K562 (cell line): ENCODE measurements around the gene ZNF778. TPM values are rescaled to one million over a fixed set of nuclear protein-coding genes. Genes with fewer than 3 reads are reported as not detected.
A peak's percentile ranks its signal among the peaks of the same experiment; 100 is the strongest.

Experiments
- ATAC-seq: fragments of 200-7000 bp; cut with Tn5 transposase; 3 replicates; pipeline ENCODE4 v1.9.1; 2020; ENCODE audit warnings: moderate library complexity
- BruUV-seq: library from RNA; stranded (reverse); fragments of 400-500 nt; replicated peaks from 2 replicates; lab custom pipeline; 2021; lab: Mats Ljungman, UMichigan
- CTCF ChIA-PET: fragments of 300-600 bp; formaldehyde crosslinking; extraction: SDS; loops from one replicate; lab custom pipeline; 2021; ENCODE audit warnings: low intra/inter-chr PET ratio; lab: Yijun Ruan, JAX
- POLR2A ChIA-PET: fragments of 300-600, 350-650 bp; sonication (Branson Sonifier 250); formaldehyde crosslinking; extraction: SDS; loops from one replicate; lab custom pipeline; 2021; ENCODE audit warnings: antibody characterized with exemption, inconsistent platforms; lab: Yijun Ruan, JAX
- DNase-seq, 4 experiments: peaks; one replicate each; pipeline versions ENCODE4 v3.0.0 to v3.0.0-alpha.2; 2011 to 2018; ENCODE audit warnings: low spot score in 3 of 4, mixed read lengths in 3 of 4; ENCODE audit errors: extremely low read depth in 1 of 4
- FAIRE-seq: peaks from 2 replicates; lab custom pipeline; 2011; peaks lifted over from hg19 to GRCh38; lab: Jason Lieb, UNC
- H2AFZ ChIP-seq: 2 replicates; pipeline ENCODE4 v1.6.0; 2011; ENCODE audit warnings: low read depth, low read length, control low read depth, inconsistent platforms
- H3K27ac ChIP-seq: fragments of 200-600 bp; 3 replicates; pipeline ENCODE4 v1.8.0; 2011; ENCODE audit warnings: low read depth, mild to moderate bottlenecking, control low read depth, inconsistent platforms, low read length, moderate library complexity, mixed read lengths; ENCODE audit errors: extremely low read depth
- H3K27me3 ChIP-seq, 2 experiments: fragments of 300-600 bp in 1 of 2; 2 replicates in 1 of 2; 3 replicates in 1 of 2; pipeline versions ENCODE4 v1.6.0 to v1.8.0; 2011; ENCODE audit warnings: inconsistent platforms in 2 of 2, low read length in 2 of 2, mild to moderate bottlenecking in 1 of 2, mixed read lengths in 1 of 2, moderate library complexity in 1 of 2; ENCODE audit not compliant: control insufficient read depth in 2 of 2, insufficient read depth in 2 of 2
- H3K36me3 ChIP-seq: fragments of 300-600 bp; 3 replicates; pipeline ENCODE4 v1.8.0; 2011; ENCODE audit warnings: mild to moderate bottlenecking, low read length, inconsistent platforms; ENCODE audit not compliant: control insufficient read depth, insufficient read depth
- H3K4me1 ChIP-seq, 2 experiments: fragments of 200-600 bp in 1 of 2; replicated peaks in 1 of 2; 2 replicates in 1 of 2; 3 replicates in 1 of 2; pipeline versions ENCODE4 v1.5.1 to v1.8.0; 2011; ENCODE audit warnings: inconsistent platforms in 2 of 2, low read length in 2 of 2, mild to moderate bottlenecking in 1 of 2, mixed read lengths in 1 of 2, moderate library complexity in 1 of 2; ENCODE audit not compliant: control insufficient read depth in 2 of 2, insufficient read depth in 2 of 2
- H3K4me2 ChIP-seq: 2 replicates; pipeline ENCODE4 v1.6.1; 2011; ENCODE audit warnings: low read length, control low read depth, inconsistent platforms, mixed read lengths; ENCODE audit not compliant: insufficient read depth
- H3K4me3 ChIP-seq: fragments of 200-600 bp; sonication (generic), shearing (Covaris generic); 2 replicates; pipeline ENCODE4 v1.5.1; 2016; ENCODE audit warnings: control low read depth, inconsistent platforms
- H3K79me2 ChIP-seq: fragments of 200-600 bp; 3 replicates; pipeline ENCODE4 v1.8.0; 2011; ENCODE audit warnings: low read length, inconsistent platforms; ENCODE audit not compliant: control insufficient read depth, insufficient read depth
- H3K9ac ChIP-seq, 2 experiments: 2 replicates each; pipeline versions ENCODE4 v1.6.0 to v1.6.1; 2011; ENCODE audit warnings: low read depth in 2 of 2, low read length in 2 of 2, control low read depth in 1 of 2, inconsistent platforms in 1 of 2, mild to moderate bottlenecking in 1 of 2, mixed read lengths in 1 of 2; ENCODE audit not compliant: insufficient read depth in 1 of 2
- H3K9me1 ChIP-seq: one replicate; pipeline ENCODE4 v1.6.0; 2011; ENCODE audit warnings: inconsistent platforms, mild to moderate bottlenecking, low read length, moderate library complexity; ENCODE audit not compliant: control insufficient read depth, insufficient read depth
- H3K9me3 ChIP-seq: replicated peaks from 2 replicates; pipeline ENCODE4 v1.5.1; 2011; ENCODE audit warnings: low read depth, low read length, inconsistent platforms; ENCODE audit not compliant: control insufficient read depth, insufficient read depth
- H4K20me1 ChIP-seq: replicated peaks from 2 replicates; pipeline ENCODE4 v1.6.1; 2011; ENCODE audit warnings: low read length, inconsistent platforms, mixed read lengths; ENCODE audit not compliant: control insufficient read depth, insufficient read depth
- ATF2 ChIP-seq: sonication (generic); formaldehyde crosslinking; IDR thresholded peaks from 2 replicates; pipeline ENCODE4 v1.8.1; 2022; ENCODE audit warnings: missing genetic modification reagents
- RHOXF2B ChIP-seq: fragments of 250-450 bp; sonication (Bioruptor Pico); conservative IDR thresholded peaks from 2 replicates; pipeline ENCODE4 v1.5.1; 2021
- STAT5A ChIP-seq: IDR thresholded peaks from 2 replicates; pipeline ENCODE4 v1.6.1; 2012; ENCODE audit warnings: low read length, inconsistent platforms, borderline replicate concordance
- YBX1 ChIP-seq: fragments of 450-650 bp; IDR thresholded peaks from 2 replicates; pipeline ENCODE4 v1.7.1; 2016; ENCODE audit warnings: mild to moderate bottlenecking
- ZNF121 ChIP-seq: sonication (generic); formaldehyde crosslinking; conservative IDR thresholded peaks from 2 replicates; pipeline ENCODE4 v1.8.0; 2022; ENCODE audit warnings: missing genetic modification reagents
- WGBS: fragments of 100-300 bp; shearing (Covaris generic); methylation state at CpG from one replicate; pipeline ENCODE4 v1.1.6; 2016; ENCODE audit warnings: low coverage, mixed read lengths; ENCODE audit not compliant: insufficient coverage; ENCODE audit errors: missing lambda C conversion rate; 5-methylcytosine and 5-hydroxymethylcytosine counted together
- in situ Hi-C: fragments of 300-500 bp; cut with MboI; formaldehyde crosslinking; loops from 4 replicates; pipeline ENCODE4 v1.15.0; 2018; ENCODE audit warnings: inconsistent platforms, mixed read lengths
- intact Hi-C: fragments of 100-400 bp; cut with micrococcal nuclease; formaldehyde crosslinking; loops from 2 replicates; pipeline ENCODE4 v1.14.2; 2022
- polyA plus RNA-seq, 8 experiments: library from polyadenylated mRNA; depleted of rRNA in 4 of 8; stranded (reverse) in 5 of 8; unstranded in 3 of 8; fragments of >200 nt; fragmentation: Nextera tagmentation in 2 of 8; fragmentation: Illumina TruSeq in 1 of 8; extraction: Ambion mirVana in 2 of 8; extraction: Trizol in 1 of 8; gene quantifications; 2 replicates each; pipeline versions ENCODE4 v1.2.1 to v1.2.3, GENCODE V29; 2011 to 2014; ENCODE audit warnings: inconsistent platforms in 1 of 8, missing spikeins in 1 of 8
- total RNA-seq, 7 experiments: library from RNA; depleted of rRNA in 6 of 7; stranded (reverse); fragments of >200 nt in 6 of 7; fragmentation: Illumina TruSeq in 2 of 7; extraction: Trizol in 2 of 7; gene quantifications; 2 replicates each; pipeline versions ENCODE4 v1.2.1 to v1.2.3, GENCODE V29; 2011 to 2021; ENCODE audit warnings: low replicate concordance in 1 of 7

Gene ZNF778
- total and polyA plus RNA-seq, 9 of the 15 experiments (the other 6 are each of a cell fraction or from before 2014, with no cell fraction given), result 0.70 to 60.6 (median 7.5) TPM

DNA sequence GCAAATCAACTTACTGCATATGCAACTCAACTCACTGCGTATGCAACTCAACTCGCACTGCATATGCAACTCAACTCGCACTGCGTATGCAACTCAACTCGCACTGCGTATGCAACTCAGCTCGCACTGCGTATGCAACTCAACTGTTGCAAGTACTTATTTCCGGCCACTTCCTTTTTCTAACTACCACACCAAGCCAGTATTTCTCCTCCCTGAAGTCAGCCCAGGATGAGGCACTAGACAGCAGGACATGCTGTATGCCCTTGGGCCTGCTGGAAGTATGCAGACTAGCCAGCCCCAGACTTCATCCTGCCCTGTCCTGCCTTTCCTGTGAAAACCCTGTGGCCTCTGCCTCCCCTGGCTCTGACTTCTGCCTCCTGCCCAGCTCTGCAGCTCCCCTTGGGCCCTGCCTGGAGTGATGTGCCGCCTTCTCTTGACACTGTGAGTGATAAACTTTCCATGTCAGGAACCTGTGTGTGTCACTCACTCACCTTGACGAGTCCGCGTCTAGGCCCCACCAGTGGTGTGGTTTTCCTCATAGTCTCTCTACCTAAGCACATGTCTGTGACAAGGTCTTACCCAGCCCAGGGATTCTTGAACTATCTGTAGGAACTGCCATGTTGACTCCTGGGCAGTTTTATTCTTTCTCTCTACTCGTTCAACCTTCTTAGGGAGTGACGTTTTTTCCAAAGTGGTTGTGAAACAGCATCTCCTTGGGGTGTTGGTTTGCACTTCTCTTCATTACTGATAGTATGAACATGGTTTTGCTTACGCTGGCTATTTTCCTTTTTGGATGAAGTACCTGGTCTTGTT is 16.4 kb downstream of the ZNF778 start:
- no peaks in the 10 kb centered on the region for H3K9me1 ChIP-seq
- ChIA-PET CTCF (no interaction called here), POLR2A (no interaction called here)
- ATAC-seq (no peak), DNase-seq (no peak), FAIRE-seq (no peak)
- WGBS, result 96% methylated on average over 16 of the region's 16 CpGs
- intact Hi-C loops, result no loop called here
- H3K36me3 ChIP-seq, result peaks cover 51% of the 10 kb centered on the region
- no peak overlapping the region for H2AFZ ChIP-seq
- no peaks in the 10 kb centered on the region for H3K4me1 ChIP-seq
- no TSS peak for BruUV-seq
- no peak overlapping the region for H3K9ac ChIP-seq
- H4K20me1 ChIP-seq, result no peaks in the 10 kb centered on the region
- no peak overlapping the region for H3K4me3 ChIP-seq
- H3K4me2 ChIP-seq, result no peak overlapping the region
- H3K27ac ChIP-seq, result no peak overlapping the region
- no peaks in the 10 kb centered on the region for H3K27me3 ChIP-seq
- peaks cover 36% of the 10 kb centered on the region for H3K9me3 ChIP-seq
- TF ChIP-seq STAT5A (no peak), ATF2 (CRISPR knock-in tag) (no peak), RHOXF2B (no peak)
- H3K79me2 ChIP-seq, result no peaks in the 10 kb centered on the region
- in situ Hi-C loops, result no loop called here

DNA sequence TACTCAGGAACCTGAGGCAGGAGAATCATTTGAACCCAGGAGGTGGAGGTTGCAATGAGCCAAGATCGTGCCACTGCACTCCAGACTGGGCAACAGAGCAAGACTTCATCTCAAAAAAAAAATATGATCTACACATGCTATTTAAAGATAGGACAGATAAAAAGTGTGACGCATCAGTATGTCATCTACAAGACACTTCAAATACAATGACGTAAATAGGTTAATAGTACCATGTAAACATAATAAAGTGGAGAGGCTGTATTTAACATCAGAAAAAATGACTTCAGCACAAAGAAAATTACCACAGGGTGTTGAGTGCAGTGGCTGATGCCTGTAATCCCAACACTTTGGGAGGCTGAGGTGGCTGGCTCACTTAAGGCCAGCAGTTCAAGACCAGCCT is 20.2 kb downstream of the ZNF778 start:
- H3K4me1 ChIP-seq, result peaks cover 0 to 20% of the 10 kb centered on the region in 2 experiments; a peak in 2 of 5 replicates
- H3K27me3 ChIP-seq, result no peaks in the 10 kb centered on the region
- H4K20me1 ChIP-seq, result no peaks in the 10 kb centered on the region
- H2AFZ ChIP-seq, result no peak overlapping the region
- peaks cover 16% of the 10 kb centered on the region for H3K9me3 ChIP-seq
- ChIA-PET CTCF (no interaction called here), POLR2A (interaction anchor here (0.6 kb wide), 1 partner anchor 423 kb away, joined by 3 read pairs; no protein-coding TSS in a partner anchor)
- no peak for FAIRE-seq
- no peak for DNase-seq
- no TSS peak for BruUV-seq
- in situ Hi-C loops, result no loop called here
- no peak for ATAC-seq
- no peak overlapping the region for H3K27ac ChIP-seq
- H3K4me2 ChIP-seq, result no peak overlapping the region
- peaks cover 7% of the 10 kb centered on the region for H3K79me2 ChIP-seq
- TF ChIP-seq YBX1, result no peak
- TF ChIP-seq ZNF121, result 0 out of 2 replicates have a peak, but pooled peaks have one; percentile 28
- intact Hi-C loops, result no loop called here
- no peak overlapping the region for H3K9ac ChIP-seq
- H3K36me3 ChIP-seq, result peaks cover 15% of the 10 kb centered on the region; the same call in 2 of the 3 replicates
- H3K9me1 ChIP-seq, result no peaks in the 10 kb centered on the region
- H3K4me3 ChIP-seq, result no peak overlapping the region
- 51% methylated on average over 3 of the region's 3 CpGs for WGBS
